DMS153 (cell line): ENCODE data around the gene PPIB.
"Not testable (repeated sequence)": the region's sequence is repeated elsewhere in the genome, so short reads cannot be mapped to it uniquely, and the experiment has no call there.

Experiments
- DNase-seq: peaks from one replicate; lab custom pipeline; 2025; lab: John Stamatoyannopoulos, UW

Gene PPIB

GRCh38 chr15:64138331-64138941 is 24.4 kb downstream of the PPIB start:
- no peak for DNase-seq

- DNase-seq: no peak
These were observed 25.5 kb downstream of the PPIB start for GRCh38 chr15:64137226-64137833.

GRCh38 chr15:64136347-64136746 is 26.5 kb downstream of the PPIB start:
- DNase-seq: no peak

GRCh38 chr15:64134345-64134829 is 28.4 kb downstream of the PPIB start:
- DNase-seq: no peak

- no peak for DNase-seq
These were observed 29.0 kb downstream of the PPIB start for GRCh38 chr15:64133623-64134344.

- DNase-seq: no peak
These were observed 30.6 kb downstream of the PPIB start for GRCh38 chr15:64132217-64132616.

GRCh38 chr15:64131547-64131946 is 31.3 kb downstream of the PPIB start:
- no peak for DNase-seq

- DNase-seq: no peak
These were observed 32.7 kb downstream of the PPIB start for GRCh38 chr15:64130159-64130558.

GRCh38 chr15:64127521-64128270 is 35.1 kb downstream of the PPIB start:
- no peak for DNase-seq

GRCh38 chr15:64125978-64126377 is 36.8 kb downstream of the PPIB start:
- no peak for DNase-seq

GRCh38 chr15:64122936-64123351 is 39.9 kb downstream of the PPIB start:
- DNase-seq: no peak

- no peak for DNase-seq
These were observed 40.4 kb downstream of the PPIB start for GRCh38 chr15:64122444-64122843.

- no peak for DNase-seq
These were observed 41.2 kb downstream of the PPIB start for GRCh38 chr15:64121614-64122013.

GRCh38 chr15:64120322-64120721 is 42.5 kb downstream of the PPIB start:
- not testable (repeated sequence) for DNase-seq

- DNase-seq: no peak
These were observed 44.9 kb downstream of the PPIB start for GRCh38 chr15:64117759-64118487.

GRCh38 chr15:64112904-64113303 is 49.9 kb downstream of the PPIB start:
- no peak for DNase-seq

- no peak for DNase-seq
These were observed 50.6 kb downstream of the PPIB start for GRCh38 chr15:64112073-64112772.

GRCh38 chr15:64111679-64112050 is 51.2 kb downstream of the PPIB start:
- DNase-seq: no peak

GRCh38 chr15:64110950-64111678 is 51.7 kb downstream of the PPIB start:
- no peak for DNase-seq

GRCh38 chr15:64110108-64110701 is 52.6 kb downstream of the PPIB start:
- DNase-seq: not testable (repeated sequence)
